PC-3 (cell line): ENCODE measurements around the gene FARP1. TPM values are rescaled to one million over a fixed set of nuclear protein-coding genes. Genes with fewer than 3 reads are reported as not detected.

ENCODE experiments used
- ATAC-seq: fragments of 200-7000 bp; cut with Tn5 transposase; 2 replicates; pipeline ENCODE4 v1.9.1; 2020; ENCODE audit warnings: mild to moderate bottlenecking, moderate library complexity
- BruUV-seq: library from RNA; stranded (reverse); fragments of 400-500 nt; replicated peaks from 2 replicates; lab custom pipeline; 2021; lab: Mats Ljungman, UMichigan
- CTCF ChIA-PET: fragments of 300-600 bp; sonication (Branson Sonifier 250); formaldehyde crosslinking; loops from one replicate; lab custom pipeline; 2022; ENCODE audit warnings: antibody characterized with exemption; lab: Charles Lee
- POLR2A ChIA-PET: fragments of 300-600 bp; sonication (Branson Sonifier 250); formaldehyde crosslinking; loops from one replicate; lab custom pipeline; 2022; ENCODE audit warnings: antibody characterized with exemption; ENCODE audit not compliant: unreplicated experiment; lab: Charles Lee
- DNase-seq: peaks from one replicate; pipeline ENCODE4 v3.0.0-alpha.2; 2015
- H2AFZ ChIP-seq: fragments of 300-600 bp; sonication (generic); 2 replicates; pipeline ENCODE4 v1.6.0; 2016; ENCODE audit warnings: antibody characterized with exemption, low read length
- H3F3A ChIP-seq: fragments of 300-600 bp; sonication (generic); one replicate; pipeline ENCODE4 v1.6.0; 2017; ENCODE audit warnings: antibody characterized with exemption, low read length, control low read depth, mild to moderate bottlenecking; ENCODE audit not compliant: unreplicated experiment
- H3K27ac ChIP-seq: fragments of 300-600 bp; sonication (generic); 2 replicates; pipeline ENCODE4 v1.5.1; 2016; ENCODE audit warnings: mild to moderate bottlenecking, low read length
- H3K27me3 ChIP-seq: fragments of 300-600 bp; sonication (generic); 2 replicates; pipeline ENCODE4 v1.6.1; 2016; ENCODE audit warnings: low read length, mixed read lengths
- H3K36me3 ChIP-seq: fragments of 300-600 bp; sonication (generic); 2 replicates; pipeline ENCODE4 v1.6.1; 2016; ENCODE audit warnings: low read depth, mixed run types, low read length, mixed read lengths
- H3K4me1 ChIP-seq: fragments of 300-600 bp; sonication (generic); 2 replicates; pipeline ENCODE4 v1.5.1; 2016; ENCODE audit warnings: low read length; ENCODE audit not compliant: insufficient read depth
- H3K4me2 ChIP-seq: fragments of 300-600 bp; sonication (generic); 2 replicates; pipeline ENCODE4 v1.6.0; 2016; ENCODE audit warnings: low read length
- H3K4me3 ChIP-seq: fragments of 300-600 bp; sonication (generic); 2 replicates; pipeline ENCODE4 v1.5.1; 2016; ENCODE audit warnings: mild to moderate bottlenecking, low read length, mixed read lengths
- H3K79me2 ChIP-seq: fragments of 300-600 bp; sonication (generic); 2 replicates; pipeline ENCODE4 v1.6.1; 2017; ENCODE audit warnings: low read length, mixed read lengths
- H3K9ac ChIP-seq: fragments of 300-600 bp; sonication (generic); 2 replicates; pipeline ENCODE4 v1.6.0; 2016; ENCODE audit warnings: mild to moderate bottlenecking, low read length
- H3K9me2 ChIP-seq: fragments of 300-600 bp; sonication (generic); replicated peaks from 2 replicates; pipeline ENCODE4 v1.6.1; 2016; ENCODE audit warnings: mixed run types, low read length, mixed read lengths
- H3K9me3 ChIP-seq: fragments of 300-600 bp; sonication (generic); 2 replicates; pipeline ENCODE4 v1.6.1; 2016; ENCODE audit warnings: low read length, mixed read lengths
- H4K20me1 ChIP-seq: fragments of 300-600 bp; sonication (generic); 2 replicates; pipeline ENCODE4 v1.6.1; 2016; ENCODE audit warnings: low read length, mixed read lengths
- EZH2 ChIP-seq: fragments of 300-600 bp; sonication (generic); IDR thresholded peaks from one replicate; pipeline ENCODE4 v1.6.1; 2017; ENCODE audit warnings: antibody characterized with exemption, mild to moderate bottlenecking, low read length; ENCODE audit not compliant: unreplicated experiment
- EZH2phosphoT487 ChIP-seq: fragments of 300-600 bp; sonication (generic); IDR thresholded peaks from 2 replicates; pipeline ENCODE4 v1.6.1; 2018; ENCODE audit warnings: mild to moderate bottlenecking, antibody characterized with exemption, low read length, borderline replicate concordance
- intact Hi-C: fragments of 100-400 bp; cut with micrococcal nuclease; formaldehyde crosslinking; loops from 2 replicates; pipeline ENCODE4 v1.9.0; 2023
- total RNA-seq: library from RNA; depleted of rRNA; stranded (reverse); fragments of >200 nt; gene quantifications from 2 replicates; pipeline ENCODE4 v1.2.3, GENCODE V29; 2014
- TF ChIP-seq, protein P1 (sequence below): fragments of 300-600 bp; sonication (generic); conservative IDR thresholded peaks from 2 replicates; pipeline ENCODE4 v1.5.1; 2017; ENCODE audit warnings: antibody characterized with exemption, low read depth, mild to moderate bottlenecking, low read length

Gene FARP1
- total RNA-seq, 1 experiment from 2014 or later = 18.2 TPM

GRCh38 chr13:98461486-98462240, 318.8 kb downstream of the FARP1 start:
- no peak for DNase-seq
- no peak overlapping the region for H2AFZ ChIP-seq
- H3K4me3 ChIP-seq = no peak overlapping the region
- CTCF ChIA-PET = no interaction called here
- no peak for ATAC-seq
- TF ChIP-seq EZH2phosphoT487 (no peak), EZH2 (no peak)
- TF ChIP-seq, protein P1, sequence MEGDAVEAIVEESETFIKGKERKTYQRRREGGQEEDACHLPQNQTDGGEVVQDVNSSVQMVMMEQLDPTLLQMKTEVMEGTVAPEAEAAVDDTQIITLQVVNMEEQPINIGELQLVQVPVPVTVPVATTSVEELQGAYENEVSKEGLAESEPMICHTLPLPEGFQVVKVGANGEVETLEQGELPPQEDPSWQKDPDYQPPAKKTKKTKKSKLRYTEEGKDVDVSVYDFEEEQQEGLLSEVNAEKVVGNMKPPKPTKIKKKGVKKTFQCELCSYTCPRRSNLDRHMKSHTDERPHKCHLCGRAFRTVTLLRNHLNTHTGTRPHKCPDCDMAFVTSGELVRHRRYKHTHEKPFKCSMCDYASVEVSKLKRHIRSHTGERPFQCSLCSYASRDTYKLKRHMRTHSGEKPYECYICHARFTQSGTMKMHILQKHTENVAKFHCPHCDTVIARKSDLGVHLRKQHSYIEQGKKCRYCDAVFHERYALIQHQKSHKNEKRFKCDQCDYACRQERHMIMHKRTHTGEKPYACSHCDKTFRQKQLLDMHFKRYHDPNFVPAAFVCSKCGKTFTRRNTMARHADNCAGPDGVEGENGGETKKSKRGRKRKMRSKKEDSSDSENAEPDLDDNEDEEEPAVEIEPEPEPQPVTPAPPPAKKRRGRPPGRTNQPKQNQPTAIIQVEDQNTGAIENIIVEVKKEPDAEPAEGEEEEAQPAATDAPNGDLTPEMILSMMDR = no peak
- no peak overlapping the region for H3K9ac ChIP-seq
- BruUV-seq = no TSS peak
- no peaks in the 10 kb centered on the region for H3K9me2 ChIP-seq
- no peaks in the 10 kb centered on the region for H3F3A ChIP-seq
- no peaks in the 10 kb centered on the region for H3K4me1 ChIP-seq
- intact Hi-C loops = no loop called here
- H3K36me3 ChIP-seq = peaks cover 13% of the 10 kb centered on the region
- no peaks in the 10 kb centered on the region for H3K27me3 ChIP-seq
- no peak overlapping the region for H3K4me2 ChIP-seq
- H4K20me1 ChIP-seq = no peaks in the 10 kb centered on the region
- H3K9me3 ChIP-seq = no peaks in the 10 kb centered on the region
- no peaks in the 10 kb centered on the region for H3K79me2 ChIP-seq
- POLR2A ChIA-PET = no interaction called here
- no peak overlapping the region for H3K27ac ChIP-seq

DNA sequence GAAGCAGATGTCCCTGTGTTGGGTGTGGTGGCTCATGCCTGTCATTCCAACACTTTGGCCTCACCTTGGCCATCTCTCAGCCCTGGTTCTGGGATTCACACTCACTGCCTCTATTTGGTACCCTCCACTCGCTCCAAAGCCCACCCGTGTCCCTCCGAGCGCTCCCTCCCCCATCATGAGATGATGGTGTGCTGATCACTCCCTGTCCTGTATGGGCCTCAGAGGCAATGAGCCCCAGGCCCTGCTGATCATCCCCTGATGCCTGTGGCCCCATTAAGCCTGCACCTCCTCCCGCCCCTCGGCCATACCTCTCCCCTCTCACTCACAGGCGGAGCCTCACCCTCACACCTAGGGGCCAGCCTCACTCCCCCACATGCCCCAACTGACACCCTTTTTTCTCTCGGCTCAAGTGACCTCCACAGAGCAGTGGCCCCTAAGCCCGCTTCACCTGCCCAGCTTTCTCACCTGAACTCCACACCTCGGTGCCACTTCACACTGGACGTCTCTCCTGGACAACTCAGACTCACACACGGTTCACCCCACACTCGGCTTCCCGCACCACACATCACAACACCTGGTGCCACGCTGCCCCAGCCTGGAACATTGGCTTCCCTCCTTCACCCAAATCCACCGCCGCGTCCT, 319.5 kb downstream of the FARP1 start:
- H3K4me2 ChIP-seq = no peak overlapping the region
- peaks cover 13% of the 10 kb centered on the region for H3K36me3 ChIP-seq
- no TSS peak for BruUV-seq

More for the DNA sequence above, 319.5 kb downstream of the FARP1 start:
- Histone ChIP-seq H3K27me3 (no peaks in the 10 kb centered on the region), H3K27ac (no peak overlapping the region), H3K79me2 (no peaks in the 10 kb centered on the region), H3K9me2 (no peaks in the 10 kb centered on the region), H3K9me3 (no peaks in the 10 kb centered on the region), H3K9ac (no peak overlapping the region), H2AFZ (no peak overlapping the region), H3F3A (no peaks in the 10 kb centered on the region), H4K20me1 (no peaks in the 10 kb centered on the region), H3K4me1 (no peaks in the 10 kb centered on the region), H3K4me3 (no peak overlapping the region)
- intact Hi-C loops = no loop called here
- no peak for DNase-seq
- CTCF ChIA-PET = no interaction called here
- POLR2A ChIA-PET = no interaction called here
- no peak for ATAC-seq
- TF ChIP-seq, protein P1 = no peak
- TF ChIP-seq EZH2phosphoT487 (no peak), EZH2 (no peak)
